HEK293 (cell line): ENCODE measurements around the gene PRLHR.

Source experiments
- CTCF ChIA-PET: fragments of 350-600 bp; formaldehyde crosslinking; extraction: SDS; loops from one replicate; lab custom pipeline; 2021; ENCODE audit warnings: antibody characterized with exemption; lab: Yijun Ruan, JAX
- POLR2A ChIA-PET: fragments of 300-600 bp; formaldehyde crosslinking; extraction: SDS; loops from one replicate; lab custom pipeline; 2020; ENCODE audit warnings: antibody characterized with exemption, inconsistent platforms; lab: Yijun Ruan, JAX
- H3K27ac ChIP-seq: fragments of 200-500 bp; sonication (Bioruptor generic); 2 replicates; pipeline ENCODE4 v1.5.1; 2014; ENCODE audit warnings: low read depth, low read length, control low read depth, inconsistent platforms; ENCODE audit errors: extremely low read depth
- H3K36me3 ChIP-seq, 2 experiments: fragments of 200-500 bp in 1 of 2; sonication (Bioruptor generic) in 1 of 2; 1 replicate in 1 of 2; 2 replicates in 1 of 2; pipeline ENCODE4 v1.5.1; 2014 to 2017; ENCODE audit warnings: inconsistent platforms in 2 of 2, low read length in 2 of 2; ENCODE audit not compliant: control insufficient read depth in 2 of 2, insufficient read depth in 1 of 2
- H3K4me1 ChIP-seq: fragments of 200-500 bp; sonication (Bioruptor generic); 2 replicates; pipeline ENCODE4 v1.5.1; 2014; ENCODE audit warnings: mild to moderate bottlenecking, low read length, inconsistent platforms; ENCODE audit not compliant: control insufficient read depth, insufficient read depth
- H3K4me3 ChIP-seq: 2 replicates; pipeline ENCODE4 v1.5.1; 2011; ENCODE audit warnings: low read depth, mild to moderate bottlenecking, control low read depth, low read length, moderate library complexity
- H3K9me3 ChIP-seq: fragments of 200-500 bp; sonication (Bioruptor generic); 2 replicates; pipeline ENCODE4 v1.5.1; 2014; ENCODE audit warnings: low read depth, low read length, inconsistent platforms; ENCODE audit not compliant: control insufficient read depth, insufficient read depth
- FEZF1 ChIP-seq: fragments of 450-650 bp; formaldehyde crosslinking; IDR thresholded peaks from 2 replicates; pipeline ENCODE4 v1.5.1; 2016; ENCODE audit warnings: missing biosample characterization, missing genetic modification characterization
- KLF10 ChIP-seq: fragments of 450-650 bp; IDR thresholded peaks from 2 replicates; pipeline ENCODE4 v1.5.1; 2018; ENCODE audit warnings: missing biosample characterization, mild to moderate bottlenecking, missing genetic modification characterization
- PRDM4 ChIP-seq: fragments of 450-650 bp; formaldehyde crosslinking; IDR thresholded peaks from 2 replicates; pipeline ENCODE4 v1.5.1; 2017; ENCODE audit warnings: missing biosample characterization, missing genetic modification characterization
- SP3 ChIP-seq: fragments of 450-650 bp; formaldehyde crosslinking; IDR thresholded peaks from 2 replicates; pipeline ENCODE4 v1.5.1; 2016; ENCODE audit warnings: missing biosample characterization, missing genetic modification characterization
- ZBTB20 ChIP-seq: fragments of 450-650 bp; formaldehyde crosslinking; IDR thresholded peaks from 2 replicates; pipeline ENCODE4 v1.5.1; 2016; ENCODE audit warnings: missing biosample characterization, missing genetic modification characterization
- ZFP3 ChIP-seq: fragments of 450-650 bp; formaldehyde crosslinking; IDR thresholded peaks from 2 replicates; pipeline ENCODE4 v1.5.1; 2016; ENCODE audit warnings: low read depth, missing biosample characterization, missing genetic modification characterization
- ZNF114 ChIP-seq: fragments of 450-650 bp; formaldehyde crosslinking; IDR thresholded peaks from 2 replicates; pipeline ENCODE4 v1.5.0; 2017; ENCODE audit warnings: missing biosample characterization, missing genetic modification characterization
- ZNF248 ChIP-seq: fragments of 450-650 bp; formaldehyde crosslinking; IDR thresholded peaks from 2 replicates; pipeline ENCODE4 v1.5.1; 2017; ENCODE audit warnings: missing biosample characterization, missing genetic modification characterization
- ZNF416 ChIP-seq: fragments of 450-650 bp; formaldehyde crosslinking; IDR thresholded peaks from 2 replicates; pipeline ENCODE4 v1.5.1; 2016; ENCODE audit warnings: missing biosample characterization, missing genetic modification characterization
- ZNF423 ChIP-seq: fragments of 450-650 bp; formaldehyde crosslinking; IDR thresholded peaks from 2 replicates; pipeline ENCODE4 v1.5.1; 2016; ENCODE audit warnings: missing biosample characterization, missing genetic modification characterization
- ZNF664 ChIP-seq: fragments of 450-650 bp; formaldehyde crosslinking; IDR thresholded peaks from 2 replicates; pipeline ENCODE4 v1.5.1; 2016; ENCODE audit warnings: missing biosample characterization, missing genetic modification characterization
- ZNF677 ChIP-seq: fragments of 450-650 bp; IDR thresholded peaks from 2 replicates; pipeline ENCODE4 v1.5.0; 2018; ENCODE audit warnings: missing biosample characterization, mild to moderate bottlenecking, missing genetic modification characterization, moderate library complexity
- ZNF704 ChIP-seq: fragments of 450-650 bp; formaldehyde crosslinking; IDR thresholded peaks from 2 replicates; pipeline ENCODE4 v1.5.1; 2016; ENCODE audit warnings: missing biosample characterization, missing genetic modification characterization
- ZNF785 ChIP-seq: fragments of 450-650 bp; formaldehyde crosslinking; IDR thresholded peaks from 2 replicates; pipeline ENCODE4 v1.5.1; 2016; ENCODE audit warnings: missing biosample characterization, missing genetic modification characterization

PRLHR gene

GRCh38 chr10:118547282-118547681 is 48.2 kb downstream of the PRLHR start:
- no peak overlapping the region for H3K4me3 ChIP-seq
- ChIA-PET POLR2A (no interaction called here), CTCF (interaction anchor here (0.6 kb wide), 1 partner anchor 1120 kb away, joined by 3 read pairs; no protein-coding TSS in a partner anchor)
- no peaks in the 10 kb centered on the region for H3K9me3 ChIP-seq
- TF ChIP-seq ZNF704 (tag by site-specific recombination) (no peak), ZNF677 (tag by site-specific recombination) (no peak), ZNF114 (tag by site-specific recombination) (no peak)
- H3K4me1 ChIP-seq = no peaks in the 10 kb centered on the region
- no peaks in the 10 kb centered on the region for H3K36me3 ChIP-seq
- no peak overlapping the region for H3K27ac ChIP-seq

GRCh38 chr10:118546479-118546878 is 49.0 kb downstream of the PRLHR start:
- H3K4me1 ChIP-seq = no peaks in the 10 kb centered on the region
- TF ChIP-seq ZBTB20 (tag by site-specific recombination) (no peak), ZNF423 (no peak), ZNF785 (tag by site-specific recombination) (no peak), KLF10 (tag by site-specific recombination) (no peak)
- TF ChIP-seq, all 188 proteins: peak for 0
- CTCF ChIA-PET = interaction anchor here (0.6 to 1.2 kb wide), 4 partner anchors 8 to 1330 kb away, joined by 3 to 5 read pairs (median 3); no protein-coding TSS in a partner anchor

GRCh38 chr10:118545381-118545780 is 50.1 kb downstream of the PRLHR start:
- ChIA-PET POLR2A (no interaction called here), CTCF (interaction anchor here (0.6 to 3.3 kb wide), 8 partner anchors 9 to 86 kb away, joined by 3 to 26 read pairs (median 6); no protein-coding TSS in a partner anchor)
- Histone ChIP-seq H3K4me3 (no peak overlapping the region), H3K27ac (no peak overlapping the region), H3K9me3 (no peaks in the 10 kb centered on the region), H3K4me1 (no peaks in the 10 kb centered on the region), H3K36me3 (no peaks in the 10 kb centered on the region)
- TF ChIP-seq SP3 (tag by site-specific recombination) = no peak

More at GRCh38 chr10:118546479-118546878, 49.0 kb downstream of the PRLHR start:
- Histone ChIP-seq H3K9me3 (no peaks in the 10 kb centered on the region), H3K36me3 (no peaks in the 10 kb centered on the region), H3K4me3 (no peak overlapping the region), H3K27ac (no peak overlapping the region)
- POLR2A ChIA-PET = no interaction called here

- ChIA-PET POLR2A (no interaction called here), CTCF (interaction anchor here (0.6 to 3.3 kb wide), 20 partner anchors 8 to 1328 kb away, joined by 3 to 26 read pairs (median 4); no protein-coding TSS in a partner anchor)
- H3K36me3 ChIP-seq = no peaks in the 10 kb centered on the region
Observed at GRCh38 chr10:118544401-118544948, 51.0 kb downstream of the PRLHR start.

More at GRCh38 chr10:118544401-118544948, 51.0 kb downstream of the PRLHR start:
- Histone ChIP-seq H3K4me3 (no peak overlapping the region), H3K4me1 (no peaks in the 10 kb centered on the region), H3K9me3 (no peaks in the 10 kb centered on the region), H3K27ac (no peak overlapping the region)
- TF ChIP-seq PRDM4 (tag by site-specific recombination) (no peak), ZNF248 (tag by site-specific recombination) (no peak), ZFP3 (tag by site-specific recombination) (no peak), ZBTB20 (tag by site-specific recombination) (no peak), ZNF664 (no peak), SP3 (tag by site-specific recombination) (no peak), FEZF1 (tag by site-specific recombination) (no peak), ZNF416 (tag by site-specific recombination) (no peak)
